H1 (cell line): Measurements from ENCODE around the gene PABPN1. TPM values are rescaled to one million over a fixed set of nuclear protein-coding genes. Genes with fewer than 3 reads are reported as not detected.

Experiments
- CBX8 ChIP-seq: fragments of 300-800, 300-1000 bp; sonication (generic); IDR thresholded peaks from 2 replicates; pipeline ENCODE4 v1.7.1; 2016; ENCODE audit warnings: low read depth, low read length, borderline replicate concordance
- CEBPB ChIP-seq: IDR thresholded peaks from 2 replicates; pipeline ENCODE4 v1.6.1; 2012; ENCODE audit warnings: low read depth, low read length
- CHD7 ChIP-seq: fragments of 300-600 bp; sonication (generic); IDR thresholded peaks from 2 replicates; pipeline ENCODE4 v1.7.1; 2012; ENCODE audit warnings: low read length, moderate library complexity, mild to moderate bottlenecking, inconsistent platforms; ENCODE audit not compliant: insufficient replicate concordance
- GTF2F1 ChIP-seq: IDR thresholded peaks from 2 replicates; pipeline ENCODE4 v1.6.1; 2012; ENCODE audit warnings: low read depth, low read length, improper control_type of control experiment, borderline replicate concordance
- POLR2A ChIP-seq, 2 experiments: IDR thresholded peaks; 1 replicate in 1 of 2; 2 replicates in 1 of 2; pipeline ENCODE4 v1.6.1; 2011; ENCODE audit warnings: low read depth in 2 of 2, low read length in 2 of 2, mild to moderate bottlenecking in 2 of 2; ENCODE audit errors: control extremely low read depth in 1 of 2
- RFX5 ChIP-seq: IDR thresholded peaks from 2 replicates; pipeline ENCODE4 v1.6.1; 2011; ENCODE audit warnings: low read depth, low read length, improper control_type of control experiment, borderline replicate concordance
- SAP30 ChIP-seq: fragments of 300-600 bp; sonication (generic); IDR thresholded peaks from 2 replicates; pipeline ENCODE4 v1.7.1; 2012; ENCODE audit warnings: low read length, moderate library complexity, mild to moderate bottlenecking, inconsistent platforms; ENCODE audit not compliant: insufficient read depth, insufficient replicate concordance
- SIN3A ChIP-seq, 2 experiments: IDR thresholded peaks in 1 of 2; conservative IDR thresholded peaks in 1 of 2; 2 replicates each; pipeline ENCODE4 v1.6.1; 2011 to 2012; ENCODE audit warnings: low read length in 2 of 2, improper control_type of control experiment in 1 of 2, low read depth in 1 of 2, mild to moderate bottlenecking in 1 of 2
- SIRT6 ChIP-seq: IDR thresholded peaks from one replicate; pipeline ENCODE4 v1.7.1; 2012; ENCODE audit warnings: low read length, inconsistent platforms
- YY1 ChIP-seq: IDR thresholded peaks from 2 replicates; pipeline ENCODE4 v1.6.1; 2011; ENCODE audit warnings: low read depth, mild to moderate bottlenecking, low read length
- polyA plus RNA-seq, 7 experiments: library from polyadenylated mRNA; depleted of rRNA in 3 of 7; stranded (reverse) in 5 of 7; unstranded in 2 of 7; fragments of >200 nt in 5 of 7; fragments of 200-250 nt in 2 of 7; gene quantifications; 1 replicate in 5 of 7; 2 replicates in 1 of 7; 4 replicates in 1 of 7; pipeline versions ENCODE4 v1.2.1 to v1.2.3, GENCODE V29; 2011 to 2013; ENCODE audit warnings: missing spikeins in 2 of 7, mixed read lengths in 2 of 7
- total RNA-seq: library from RNA; stranded (reverse); fragmentation: NEBNext Ultra II Directional; extraction: Animal tissue kit (Norgen Biotek cat#: 25700); gene quantifications from 2 replicates; pipeline ENCODE4 v1.2.1, GENCODE V29; 2021

The PABPN1 gene
- total and polyA plus RNA-seq, 2 of the 8 experiments (the other 6 are each of a cell fraction or from before 2014, with no cell fraction given): 300 to 331 TPM

- TF ChIP-seq CHD7 (no peak), SIN3A (conservative IDR thresholded peaks at IDR 0.05 in 1 of 2, IDR thresholded peaks at IDR 0.05 in 1 of 2; ENCODE audit: low read depth in 1 of 2, low read length in 2 of 2) (no peak), SAP30 (no peak), GTF2F1 (no peak), CEBPB (no peak), SIRT6 (no peak), YY1 (no peak), CBX8 (no peak), RFX5 (no peak), POLR2A (IDR thresholded peaks at IDR 0.05; ENCODE audit: control extremely low read depth in 1 of 2, low read depth in 2 of 2, low read length in 2 of 2) (no peak)
These were observed 45.8 kb upstream of the PABPN1 start (continued) for GRCh38 chr14:23275412-23275811.
